ENCODE measurements around the gene YTHDF1.

YTHDF1 gene

GRCh38 chr20:63226042-63226943, 10.4 kb upstream of the YTHDF1 start:
- no peak for DNase-seq

- DNase-seq, result no peak
These were observed 9.1 kb upstream of the YTHDF1 start for GRCh38 chr20:63225082-63225454.

- peak in 6 of 14 donors; percentile 5 to 52 (median 23) for DNase-seq
These were observed 8.6 kb upstream of the YTHDF1 start for GRCh38 chr20:63224412-63225081.

GRCh38 chr20:63223826-63224207, 7.9 kb upstream of the YTHDF1 start:
- DNase-seq, result no peak

GRCh38 chr20:63223121-63223825, 7.3 kb upstream of the YTHDF1 start:
- peak in 2 of 14 donors; percentile 7 to 28 for DNase-seq

- DNase-seq, result no peak
These were observed 6.6 kb upstream of the YTHDF1 start for GRCh38 chr20:63222541-63222940.

- DNase-seq, result peak in 1 of 14 donors; percentile 10
These were observed 5.6 kb upstream of the YTHDF1 start for GRCh38 chr20:63221400-63222053.

GRCh38 chr20:63220696-63221399, 4.9 kb upstream of the YTHDF1 start:
- no peak for DNase-seq

- DNase-seq, result no peak
These were observed 4.1 kb upstream of the YTHDF1 start for GRCh38 chr20:63219866-63220521.

- DNase-seq, result no peak
These were observed 3.5 kb upstream of the YTHDF1 start for GRCh38 chr20:63219447-63219821.

- DNase-seq, result no peak
These were observed 2.9 kb upstream of the YTHDF1 start for GRCh38 chr20:63218701-63219446.

GRCh38 chr20:63217706-63218105, 1.8 kb upstream of the YTHDF1 start:
- no peak for DNase-seq

- DNase-seq, result no peak
These were observed 1.0 kb upstream of the YTHDF1 start for GRCh38 chr20:63216849-63217471.

- DNase-seq, result peak in 1 of 14 donors; percentile 64
These were observed 560 bp downstream of the YTHDF1 start for GRCh38 chr20:63215101-63216040.

GRCh38 chr20:63214514-63214913, 1.4 kb downstream of the YTHDF1 start:
- no peak for DNase-seq

GRCh38 chr20:63212792-63213191, 3.1 kb downstream of the YTHDF1 start:
- no peak for DNase-seq

- no peak for DNase-seq
These were observed 3.6 kb downstream of the YTHDF1 start for GRCh38 chr20:63212393-63212730.

- DNase-seq, result peak in 1 of 14 donors; percentile 42
These were observed 5.8 kb downstream of the YTHDF1 start for GRCh38 chr20:63210011-63210605.
